Ascending aorta (tissue), 2 donors: Measurements from ENCODE around the gene RAB3A. TPM values are rescaled to one million over a fixed set of nuclear protein-coding genes. Genes with fewer than 3 reads are reported as not detected.

Experiments used
- DNase-seq, 2 donors: peaks; one replicate each; pipeline ENCODE4 v3.0.0-alpha.2; 2019; ENCODE audit warnings: low spot score in 2 of 2
- H3K27ac ChIP-seq, 2 donors: fragments of 200-600 bp; sonication (generic); one replicate each; pipeline ENCODE4 v1.5.1; 2016 to 2017; ENCODE audit warnings: mild to moderate bottlenecking in 1 of 2
- H3K27me3 ChIP-seq: fragments of 200-600 bp; sonication (generic); one replicate; pipeline ENCODE4 v1.5.1; 2017
- H3K36me3 ChIP-seq, 2 donors: fragments of 200-600 bp; sonication (generic); one replicate each; pipeline ENCODE4 v1.5.1; 2016
- H3K4me1 ChIP-seq, 2 donors: fragments of 200-600 bp; sonication (generic); one replicate each; pipeline ENCODE4 v1.5.1; 2016 to 2017; ENCODE audit warnings: mild to moderate bottlenecking in 1 of 2
- H3K4me3 ChIP-seq, 2 donors: fragments of 200-600 bp; sonication (generic); one replicate each; pipeline ENCODE4 v1.5.1; 2016 to 2017; ENCODE audit warnings: mild to moderate bottlenecking in 1 of 2
- H3K9me3 ChIP-seq, 2 donors: fragments of 200-600 bp; sonication (generic); one replicate each; pipeline ENCODE4 v1.5.1; 2016
- CTCF ChIP-seq, 3 experiments: fragments of 200-600 bp in 2 of 3; fragments of 450-650 bp in 1 of 3; sonication (generic) in 2 of 3; IDR thresholded peaks; one replicate each; pipeline ENCODE4 v1.5.1; 2016 to 2019; ENCODE audit warnings: antibody characterized with exemption in 3 of 3, mild to moderate bottlenecking in 1 of 3, moderate library complexity in 1 of 3
- intact Hi-C: fragments of 100-400 bp; cut with DNase I; formaldehyde crosslinking; loops from one replicate; pipeline ENCODE4 v1.15.1; 2023
- total RNA-seq: library from RNA; depleted of rRNA; stranded (reverse); fragments of >200 nt; gene quantifications from one replicate; pipeline ENCODE4 v1.1.0, GENCODE V29; 2016

Gene RAB3A
- total RNA-seq, 1 donor from 2014 or later: 12.3 TPM

GRCh38 chr19:18165794-18166544, 37.9 kb downstream of the RAB3A start:
- H3K36me3 ChIP-seq: peaks cover 52 to 53% of the 10 kb centered on the region in 2 donors

GRCh38 chr19:18164072-18164471, 39.8 kb downstream of the RAB3A start:
- no peaks in the 10 kb centered on the region for H3K27me3 ChIP-seq
- intact Hi-C loops: loop anchor here (5.0 kb wide), 1 partner anchor 88 kb away; no protein-coding TSS in a partner anchor
- H3K4me3 ChIP-seq: no peak overlapping the region
- H3K36me3 ChIP-seq: peaks cover 52 to 53% of the 10 kb centered on the region in 2 donors
- H3K9me3 ChIP-seq: no peaks in the 10 kb centered on the region
- H3K4me1 ChIP-seq: peaks cover 4 to 15% of the 10 kb centered on the region in 2 donors
- no peak overlapping the region for H3K27ac ChIP-seq
- no peak for DNase-seq
- no peak for TF ChIP-seq CTCF (IDR thresholded peaks at IDR 0.05)

More at GRCh38 chr19:18165794-18166544, 37.9 kb downstream of the RAB3A start:
- no peaks in the 10 kb centered on the region for H3K9me3 ChIP-seq
- no peaks in the 10 kb centered on the region for H3K27me3 ChIP-seq
- no peak for TF ChIP-seq CTCF (IDR thresholded peaks at IDR 0.05)
- peaks cover 2 to 8% of the 10 kb centered on the region in 2 donors for H3K4me1 ChIP-seq
- no peak overlapping the region for H3K4me3 ChIP-seq
- no peak overlapping the region for H3K27ac ChIP-seq
- DNase-seq: no peak
- intact Hi-C loops: no loop called here

GRCh38 chr19:18161636-18162002, 42.2 kb downstream of the RAB3A start:
- Histone ChIP-seq H3K36me3 (peaks cover 31 to 36% of the 10 kb centered on the region in 2 donors), H3K9me3 (no peaks in the 10 kb centered on the region), H3K27me3 (no peaks in the 10 kb centered on the region), H3K4me1 (peaks cover 13 to 27% of the 10 kb centered on the region in 2 donors), H3K4me3 (peak overlapping the region; percentile 50 to 67), H3K27ac (peak overlapping the region in 1 of 2 donors; percentile 85)
- DNase-seq: no peak
- intact Hi-C loops: loop anchor here (2.0 to 5.0 kb wide), 2 partner anchors 91 to 155 kb away; no protein-coding TSS in a partner anchor
- TF ChIP-seq CTCF (IDR thresholded peaks at IDR 0.05): no peak

- DNase-seq: peak in 1 of 2 donors; percentile 76
- Histone ChIP-seq H3K27me3 (no peaks in the 10 kb centered on the region), H3K9me3 (no peaks in the 10 kb centered on the region), H3K4me3 (peak overlapping the region; percentile 50 to 67), H3K27ac (peak overlapping the region; percentile 85), H3K4me1 (peaks cover 13 to 29% of the 10 kb centered on the region in 2 donors), H3K36me3 (peaks cover 25 to 31% of the 10 kb centered on the region in 2 donors)
- peak; percentile 37 to 88 (median 46) for TF ChIP-seq CTCF (IDR thresholded peaks at IDR 0.05)
- intact Hi-C loops: loop anchor here (2.0 to 5.0 kb wide), 2 partner anchors 91 to 154 kb away; no protein-coding TSS in a partner anchor
These were observed 42.7 kb downstream of the RAB3A start for GRCh38 chr19:18160971-18161635.

- no peak for TF ChIP-seq CTCF (IDR thresholded peaks at IDR 0.05)
- H3K27ac ChIP-seq: peak overlapping the region; percentile 85
- no peaks in the 10 kb centered on the region for H3K27me3 ChIP-seq
- H3K9me3 ChIP-seq: no peaks in the 10 kb centered on the region
- intact Hi-C loops: loop anchor here (2.0 to 5.0 kb wide), 2 partner anchors 92 to 154 kb away; no protein-coding TSS in a partner anchor
- DNase-seq: no peak
- peak overlapping the region; percentile 50 to 67 for H3K4me3 ChIP-seq
- H3K36me3 ChIP-seq: peaks cover 20 to 31% of the 10 kb centered on the region in 2 donors
- H3K4me1 ChIP-seq: peaks cover 13 to 29% of the 10 kb centered on the region in 2 donors
These were observed 43.3 kb downstream of the RAB3A start for GRCh38 chr19:18160493-18160970.
